Measurements from ENCODE around the gene EPM2AIP1. TPM values are rescaled to one million over a fixed set of nuclear protein-coding genes. Genes with fewer than 3 reads are reported as not detected.

Gene EPM2AIP1
- total and polyA plus RNA-seq, 2 of the 8 experiments (the other 6 are each of a cell fraction or from before 2014, with no cell fraction given) = 6.6 to 9.0 TPM

DNA sequence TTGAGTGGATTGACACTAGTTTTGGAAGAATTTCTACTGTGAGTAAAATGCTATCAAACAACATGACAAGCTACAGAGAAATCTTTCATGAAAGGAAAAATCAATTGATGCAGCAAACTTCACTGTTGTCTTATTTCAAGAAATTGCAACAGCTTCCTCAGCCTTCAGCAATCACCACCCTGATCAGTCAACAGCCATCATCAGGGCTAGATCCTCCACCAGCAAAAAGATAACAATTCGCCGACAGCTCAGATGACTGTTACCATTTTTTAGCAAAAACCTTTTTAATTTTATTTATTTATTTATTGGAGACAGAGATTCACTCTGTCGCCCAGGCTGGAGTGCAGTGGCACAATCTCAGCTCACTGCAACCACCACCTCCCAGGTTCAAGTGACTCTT is 44.4 kb upstream of the EPM2AIP1 start (continued):
- no peak for TF ChIP-seq KDM1A (IDR thresholded peaks at IDR 0.05; ENCODE audit: borderline replicate concordance, low read length)
- TF ChIP-seq, protein P1, sequence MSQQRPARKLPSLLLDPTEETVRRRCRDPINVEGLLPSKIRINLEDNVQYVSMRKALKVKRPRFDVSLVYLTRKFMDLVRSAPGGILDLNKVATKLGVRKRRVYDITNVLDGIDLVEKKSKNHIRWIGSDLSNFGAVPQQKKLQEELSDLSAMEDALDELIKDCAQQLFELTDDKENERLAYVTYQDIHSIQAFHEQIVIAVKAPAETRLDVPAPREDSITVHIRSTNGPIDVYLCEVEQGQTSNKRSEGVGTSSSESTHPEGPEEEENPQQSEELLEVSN (IDR thresholded peaks at IDR 0.05) = no peak
- TF ChIP-seq BCL11A (IDR thresholded peaks at IDR 0.05; ENCODE audit: low read depth in 2 of 2, low read length in 2 of 2) = no peak
- TF ChIP-seq EP300 (IDR thresholded peaks at IDR 0.05; ENCODE audit: borderline replicate concordance in 1 of 2, low read depth in 2 of 2, low read length in 2 of 2) = no peak
- TF ChIP-seq EGR1 (IDR thresholded peaks at IDR 0.05; ENCODE audit: borderline replicate concordance, low read depth, low read length) = no peak
- no peak for TF ChIP-seq TCF12 (IDR thresholded peaks at IDR 0.05; ENCODE audit: low read depth, low read length)
- no peak for TF ChIP-seq POU5F1 (IDR thresholded peaks at IDR 0.05; ENCODE audit: low read depth, low read length)
- TF ChIP-seq, protein P2, sequence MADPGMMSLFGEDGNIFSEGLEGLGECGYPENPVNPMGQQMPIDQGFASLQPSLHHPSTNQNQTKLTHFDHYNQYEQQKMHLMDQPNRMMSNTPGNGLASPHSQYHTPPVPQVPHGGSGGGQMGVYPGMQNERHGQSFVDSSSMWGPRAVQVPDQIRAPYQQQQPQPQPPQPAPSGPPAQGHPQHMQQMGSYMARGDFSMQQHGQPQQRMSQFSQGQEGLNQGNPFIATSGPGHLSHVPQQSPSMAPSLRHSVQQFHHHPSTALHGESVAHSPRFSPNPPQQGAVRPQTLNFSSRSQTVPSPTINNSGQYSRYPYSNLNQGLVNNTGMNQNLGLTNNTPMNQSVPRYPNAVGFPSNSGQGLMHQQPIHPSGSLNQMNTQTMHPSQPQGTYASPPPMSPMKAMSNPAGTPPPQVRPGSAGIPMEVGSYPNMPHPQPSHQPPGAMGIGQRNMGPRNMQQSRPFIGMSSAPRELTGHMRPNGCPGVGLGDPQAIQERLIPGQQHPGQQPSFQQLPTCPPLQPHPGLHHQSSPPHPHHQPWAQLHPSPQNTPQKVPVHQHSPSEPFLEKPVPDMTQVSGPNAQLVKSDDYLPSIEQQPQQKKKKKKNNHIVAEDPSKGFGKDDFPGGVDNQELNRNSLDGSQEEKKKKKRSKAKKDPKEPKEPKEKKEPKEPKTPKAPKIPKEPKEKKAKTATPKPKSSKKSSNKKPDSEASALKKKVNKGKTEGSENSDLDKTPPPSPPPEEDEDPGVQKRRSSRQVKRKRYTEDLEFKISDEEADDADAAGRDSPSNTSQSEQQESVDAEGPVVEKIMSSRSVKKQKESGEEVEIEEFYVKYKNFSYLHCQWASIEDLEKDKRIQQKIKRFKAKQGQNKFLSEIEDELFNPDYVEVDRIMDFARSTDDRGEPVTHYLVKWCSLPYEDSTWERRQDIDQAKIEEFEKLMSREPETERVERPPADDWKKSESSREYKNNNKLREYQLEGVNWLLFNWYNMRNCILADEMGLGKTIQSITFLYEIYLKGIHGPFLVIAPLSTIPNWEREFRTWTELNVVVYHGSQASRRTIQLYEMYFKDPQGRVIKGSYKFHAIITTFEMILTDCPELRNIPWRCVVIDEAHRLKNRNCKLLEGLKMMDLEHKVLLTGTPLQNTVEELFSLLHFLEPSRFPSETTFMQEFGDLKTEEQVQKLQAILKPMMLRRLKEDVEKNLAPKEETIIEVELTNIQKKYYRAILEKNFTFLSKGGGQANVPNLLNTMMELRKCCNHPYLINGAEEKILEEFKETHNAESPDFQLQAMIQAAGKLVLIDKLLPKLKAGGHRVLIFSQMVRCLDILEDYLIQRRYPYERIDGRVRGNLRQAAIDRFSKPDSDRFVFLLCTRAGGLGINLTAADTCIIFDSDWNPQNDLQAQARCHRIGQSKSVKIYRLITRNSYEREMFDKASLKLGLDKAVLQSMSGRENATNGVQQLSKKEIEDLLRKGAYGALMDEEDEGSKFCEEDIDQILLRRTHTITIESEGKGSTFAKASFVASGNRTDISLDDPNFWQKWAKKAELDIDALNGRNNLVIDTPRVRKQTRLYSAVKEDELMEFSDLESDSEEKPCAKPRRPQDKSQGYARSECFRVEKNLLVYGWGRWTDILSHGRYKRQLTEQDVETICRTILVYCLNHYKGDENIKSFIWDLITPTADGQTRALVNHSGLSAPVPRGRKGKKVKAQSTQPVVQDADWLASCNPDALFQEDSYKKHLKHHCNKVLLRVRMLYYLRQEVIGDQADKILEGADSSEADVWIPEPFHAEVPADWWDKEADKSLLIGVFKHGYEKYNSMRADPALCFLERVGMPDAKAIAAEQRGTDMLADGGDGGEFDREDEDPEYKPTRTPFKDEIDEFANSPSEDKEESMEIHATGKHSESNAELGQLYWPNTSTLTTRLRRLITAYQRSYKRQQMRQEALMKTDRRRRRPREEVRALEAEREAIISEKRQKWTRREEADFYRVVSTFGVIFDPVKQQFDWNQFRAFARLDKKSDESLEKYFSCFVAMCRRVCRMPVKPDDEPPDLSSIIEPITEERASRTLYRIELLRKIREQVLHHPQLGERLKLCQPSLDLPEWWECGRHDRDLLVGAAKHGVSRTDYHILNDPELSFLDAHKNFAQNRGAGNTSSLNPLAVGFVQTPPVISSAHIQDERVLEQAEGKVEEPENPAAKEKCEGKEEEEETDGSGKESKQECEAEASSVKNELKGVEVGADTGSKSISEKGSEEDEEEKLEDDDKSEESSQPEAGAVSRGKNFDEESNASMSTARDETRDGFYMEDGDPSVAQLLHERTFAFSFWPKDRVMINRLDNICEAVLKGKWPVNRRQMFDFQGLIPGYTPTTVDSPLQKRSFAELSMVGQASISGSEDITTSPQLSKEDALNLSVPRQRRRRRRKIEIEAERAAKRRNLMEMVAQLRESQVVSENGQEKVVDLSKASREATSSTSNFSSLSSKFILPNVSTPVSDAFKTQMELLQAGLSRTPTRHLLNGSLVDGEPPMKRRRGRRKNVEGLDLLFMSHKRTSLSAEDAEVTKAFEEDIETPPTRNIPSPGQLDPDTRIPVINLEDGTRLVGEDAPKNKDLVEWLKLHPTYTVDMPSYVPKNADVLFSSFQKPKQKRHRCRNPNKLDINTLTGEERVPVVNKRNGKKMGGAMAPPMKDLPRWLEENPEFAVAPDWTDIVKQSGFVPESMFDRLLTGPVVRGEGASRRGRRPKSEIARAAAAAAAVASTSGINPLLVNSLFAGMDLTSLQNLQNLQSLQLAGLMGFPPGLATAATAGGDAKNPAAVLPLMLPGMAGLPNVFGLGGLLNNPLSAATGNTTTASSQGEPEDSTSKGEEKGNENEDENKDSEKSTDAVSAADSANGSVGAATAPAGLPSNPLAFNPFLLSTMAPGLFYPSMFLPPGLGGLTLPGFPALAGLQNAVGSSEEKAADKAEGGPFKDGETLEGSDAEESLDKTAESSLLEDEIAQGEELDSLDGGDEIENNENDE (IDR thresholded peaks at IDR 0.05; ENCODE audit: insufficient replicate concordance, low read length) = no peak
- no peak for TF ChIP-seq RFX5 (IDR thresholded peaks at IDR 0.05; ENCODE audit: borderline replicate concordance, low read depth, low read length)
